ENCODE measurements around the gene TAMM41.

DNA sequence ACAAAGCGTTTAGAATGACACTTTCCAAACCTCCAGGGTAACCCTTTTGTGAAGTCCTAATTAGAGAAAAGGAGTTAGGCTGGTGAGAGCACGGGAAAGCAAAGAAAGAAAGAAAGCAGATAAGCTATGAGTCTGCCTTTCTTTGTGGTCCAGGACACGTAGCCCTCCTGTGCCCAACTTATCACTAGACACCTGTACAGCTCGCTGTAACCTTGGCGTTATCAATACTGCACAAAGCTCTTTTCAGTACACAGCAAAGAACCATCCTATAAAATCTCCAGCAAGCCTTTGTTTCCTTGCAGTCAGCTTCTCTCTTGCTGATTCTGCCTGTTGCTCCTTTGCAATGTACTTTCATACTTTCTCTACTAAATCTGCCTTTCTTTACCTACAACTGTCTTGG is 6.8 kb upstream of the TAMM41 start:
- TF ChIP-seq, protein P1, sequence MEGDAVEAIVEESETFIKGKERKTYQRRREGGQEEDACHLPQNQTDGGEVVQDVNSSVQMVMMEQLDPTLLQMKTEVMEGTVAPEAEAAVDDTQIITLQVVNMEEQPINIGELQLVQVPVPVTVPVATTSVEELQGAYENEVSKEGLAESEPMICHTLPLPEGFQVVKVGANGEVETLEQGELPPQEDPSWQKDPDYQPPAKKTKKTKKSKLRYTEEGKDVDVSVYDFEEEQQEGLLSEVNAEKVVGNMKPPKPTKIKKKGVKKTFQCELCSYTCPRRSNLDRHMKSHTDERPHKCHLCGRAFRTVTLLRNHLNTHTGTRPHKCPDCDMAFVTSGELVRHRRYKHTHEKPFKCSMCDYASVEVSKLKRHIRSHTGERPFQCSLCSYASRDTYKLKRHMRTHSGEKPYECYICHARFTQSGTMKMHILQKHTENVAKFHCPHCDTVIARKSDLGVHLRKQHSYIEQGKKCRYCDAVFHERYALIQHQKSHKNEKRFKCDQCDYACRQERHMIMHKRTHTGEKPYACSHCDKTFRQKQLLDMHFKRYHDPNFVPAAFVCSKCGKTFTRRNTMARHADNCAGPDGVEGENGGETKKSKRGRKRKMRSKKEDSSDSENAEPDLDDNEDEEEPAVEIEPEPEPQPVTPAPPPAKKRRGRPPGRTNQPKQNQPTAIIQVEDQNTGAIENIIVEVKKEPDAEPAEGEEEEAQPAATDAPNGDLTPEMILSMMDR (IDR thresholded peaks at IDR 0.05): no peak
- no peak for TF ChIP-seq ZFX (IDR thresholded peaks at IDR 0.05; ENCODE audit: borderline replicate concordance)
